Lung (tissue), 14 donors: ENCODE data around the gene WASHC2C. TPM values are rescaled to one million over a fixed set of nuclear protein-coding genes. Genes with fewer than 3 reads are reported as not detected.
"Not testable (repeated sequence)": the region's sequence is repeated elsewhere in the genome, so short reads cannot be mapped to it uniquely, and the experiment has no call there.

ENCODE experiments used
- ATAC-seq: fragments of 200-7000 bp; cut with Tn5 transposase; one replicate; pipeline ENCODE4 v1.9.1; 2020; ENCODE audit warnings: moderate number of reproducible peaks; ENCODE audit not compliant: insufficient read depth, low FRiP score
- DNase-seq, 3 donors: peaks; one replicate each; pipeline ENCODE4 v3.0.0-alpha.2; 2013 to 2017
- H3K27ac ChIP-seq, 2 donors: one replicate each; pipeline ENCODE4 v1.5.1; 2013; ENCODE audit warnings: mild to moderate bottlenecking in 2 of 2, moderate library complexity in 2 of 2, control low read depth in 1 of 2, inconsistent platforms in 1 of 2, low read depth in 1 of 2, low read length in 1 of 2
- H3K27me3 ChIP-seq, 3 donors: one replicate each; pipeline ENCODE4 v1.5.1; 2013; ENCODE audit warnings: low read length in 2 of 3; ENCODE audit not compliant: control insufficient read depth in 3 of 3, insufficient read depth in 3 of 3
- H3K36me3 ChIP-seq, 4 donors: one replicate each; pipeline ENCODE4 v1.5.1; 2013; ENCODE audit warnings: low read length in 4 of 4, mild to moderate bottlenecking in 1 of 4, moderate library complexity in 1 of 4; ENCODE audit not compliant: control insufficient read depth in 4 of 4, insufficient read depth in 4 of 4
- H3K4me1 ChIP-seq, 5 donors: one replicate each; pipeline ENCODE4 v1.5.1; 2013; ENCODE audit warnings: low read length in 5 of 5, mild to moderate bottlenecking in 2 of 5, moderate library complexity in 1 of 5; ENCODE audit not compliant: control insufficient read depth in 5 of 5, insufficient read depth in 5 of 5
- H3K4me3 ChIP-seq: one replicate; pipeline ENCODE4 v1.5.1; 2013; ENCODE audit warnings: mild to moderate bottlenecking, control low read depth, moderate library complexity
- H3K9ac ChIP-seq, 2 donors: one replicate each; pipeline ENCODE4 v1.5.1; 2013; ENCODE audit warnings: low read length in 2 of 2, control low read depth in 1 of 2; ENCODE audit not compliant: insufficient read depth in 1 of 2
- H3K9me3 ChIP-seq, 4 donors: one replicate each; pipeline ENCODE4 v1.5.1; 2013; ENCODE audit warnings: low read length in 3 of 4, mild to moderate bottlenecking in 1 of 4, moderate library complexity in 1 of 4; ENCODE audit not compliant: control insufficient read depth in 4 of 4, insufficient read depth in 3 of 4
- WGBS, 2 donors: extraction: QIAGEN DNeasy Blood & Tissue Kit; methylation state at CpG; one replicate each; pipeline ENCODE4 v1.1.7; 2013; 5-methylcytosine and 5-hydroxymethylcytosine counted together
- long read RNA-seq, 5 donors: transcript quantifications; one replicate each; lab custom pipeline, GENCODE V29; 2026
- polyA plus RNA-seq, 2 donors: library from polyadenylated mRNA; stranded (reverse); fragments of 200-250 nt; gene quantifications; one replicate each; pipeline ENCODE4 v1.2.1, GENCODE V29; 2013
- total RNA-seq, 2 donors: library from RNA; depleted of rRNA in 1 of 2; stranded (reverse); fragments of >200 nt in 1 of 2; gene quantifications; one replicate each; pipeline ENCODE4 v1.2.1, GENCODE V29; 2014 to 2021
- donor health status: Bipolar disorder and iron deficiency.
- donor health status: healthy.
- donor health status: DM: yes; HTN: yes; CAD: no.

WASHC2C gene
- total RNA-seq (10 to 100 TPM; 34.6 to 70.1 TPM), polyA plus RNA-seq (10 to 100 TPM; 20.2 to 32.6 TPM)
- long read RNA-seq, donor 1, full-length matches to known transcripts: 4 of 20 reads
- long read RNA-seq, donor 1, partial matches to known transcripts: 16 of 20 reads
- long read RNA-seq, donor 1, other reads (novel, unspliced or antisense): 0 of 20 reads
- long read RNA-seq, donor 2, partial matches to known transcripts: 19 of 19 reads
- long read RNA-seq, donor 2, other reads (novel, unspliced or antisense): 0 of 19 reads
- long read RNA-seq, donor 3, partial matches to known transcripts: 0 of 1 reads
- long read RNA-seq, donor 3, other reads (novel, unspliced or antisense): 0 of 1 reads
- long read RNA-seq, donor 4: 0 reads
- long read RNA-seq, donor 5, full-length matches to known transcripts: 2 of 2 reads
- long read RNA-seq, donor 5, partial matches to known transcripts: 0 of 2 reads
- long read RNA-seq, donor 5, other reads (novel, unspliced or antisense): 0 of 2 reads

- Histone ChIP-seq H3K27ac (peak within 1 kb of the TSS; percentile 83 to 88), H3K9ac (peak within 1 kb of the TSS in 1 of 2 donors; percentile 47), H3K4me3 (peak within 1 kb of the TSS; percentile 86)
- not testable (repeated sequence) for H3K27me3 ChIP-seq, H3K4me1 ChIP-seq, H3K36me3 ChIP-seq, H3K9me3 ChIP-seq
- ATAC-seq: peak; percentile 93
- DNase-seq: peak; percentile 59 to 95 (median 94)
- WGBS, 2 donors: 0% methylated on average over 44 to 49 of the region's 49 CpGs
These were observed at the start of gene WASHC2C for GRCh38 chr10:45726703-45727420. TSS of gene WASHC2C (plus strand) at chr10:45727266. CDS start at chr10:45727318, 52 bp downstream.

DNA sequence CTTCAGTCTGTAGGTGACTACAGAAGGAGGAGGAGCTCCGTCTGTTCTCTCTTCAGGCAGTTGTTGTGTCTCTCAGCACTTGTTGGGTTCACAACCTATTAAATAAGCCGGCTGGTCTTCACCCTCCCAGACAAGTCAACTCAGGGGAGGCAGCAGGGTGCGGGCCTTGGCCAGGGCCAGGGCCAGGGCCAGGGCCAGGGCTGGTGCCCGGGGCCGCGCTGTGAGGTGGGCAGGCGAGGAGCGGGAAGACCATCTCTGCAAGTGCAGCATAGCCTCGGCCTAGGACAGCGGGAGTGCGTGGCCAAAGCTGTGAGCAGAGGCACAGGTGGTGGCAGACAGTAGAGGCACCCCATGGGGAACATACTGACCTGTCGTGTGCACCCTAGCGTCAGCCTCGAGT lies 48.6 kb upstream of the WASHC2C start:
- DNase-seq: not testable (repeated sequence)

GRCh38 chr10:45710200-45710796 lies 16.8 kb upstream of the WASHC2C start:
- not testable (repeated sequence) for H3K9ac ChIP-seq, ATAC-seq, H3K4me1 ChIP-seq, H3K9me3 ChIP-seq, H3K36me3 ChIP-seq, DNase-seq, H3K4me3 ChIP-seq, H3K27me3 ChIP-seq
- H3K27ac ChIP-seq: peak overlapping the region in 1 of 2 donors; percentile 67
- 21 to 50% methylated on average over 2 of the region's 3 CpGs for WGBS, 2 donors

More for the DNA sequence above, 48.6 kb upstream of the WASHC2C start:
- not testable (repeated sequence) for H3K27me3 ChIP-seq, H3K4me3 ChIP-seq, H3K27ac ChIP-seq, H3K9me3 ChIP-seq, H3K36me3 ChIP-seq, ATAC-seq, H3K4me1 ChIP-seq, H3K9ac ChIP-seq
- WGBS, 2 donors: 88% methylated on average over 7 to 13 of the region's 14 CpGs

- not testable (repeated sequence) for ATAC-seq, H3K36me3 ChIP-seq, H3K9ac ChIP-seq, H3K27ac ChIP-seq, DNase-seq, H3K9me3 ChIP-seq, H3K4me3 ChIP-seq, H3K27me3 ChIP-seq, H3K4me1 ChIP-seq
- 38 to 40% methylated on average over 2 to 3 of the region's 5 CpGs for WGBS, 2 donors
These were observed 15.8 kb upstream of the WASHC2C start for GRCh38 chr10:45711223-45711622.

GRCh38 chr10:45717053-45717452 lies 10.0 kb upstream of the WASHC2C start:
- H3K4me3 ChIP-seq, H3K36me3 ChIP-seq, DNase-seq, H3K4me1 ChIP-seq, ATAC-seq, H3K27ac ChIP-seq, H3K9ac ChIP-seq, H3K27me3 ChIP-seq, H3K9me3 ChIP-seq: not testable (repeated sequence)
- 77 to 90% methylated on average over 3 of the region's 3 CpGs for WGBS, 2 donors

DNA sequence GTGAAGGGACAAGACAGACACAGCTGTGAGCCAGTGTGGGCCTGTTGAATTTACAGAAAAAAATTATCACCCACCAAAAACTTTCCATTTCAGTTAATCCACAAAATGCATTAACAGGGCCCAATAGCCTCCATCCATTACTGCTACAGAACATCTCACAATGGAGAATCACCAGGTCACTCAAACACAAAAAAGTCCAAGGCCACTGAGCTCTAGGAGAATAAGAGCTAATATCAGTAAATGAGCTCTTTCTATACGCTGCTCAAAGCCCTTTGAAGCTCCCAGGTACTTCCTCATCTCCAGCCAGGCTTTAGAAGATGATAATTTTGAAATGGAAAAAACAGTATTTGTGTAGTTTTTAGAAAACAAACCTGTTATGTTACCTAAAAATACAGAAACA lies 9.4 kb upstream of the WASHC2C start:
- H3K9me3 ChIP-seq: not testable (repeated sequence)

DNA sequence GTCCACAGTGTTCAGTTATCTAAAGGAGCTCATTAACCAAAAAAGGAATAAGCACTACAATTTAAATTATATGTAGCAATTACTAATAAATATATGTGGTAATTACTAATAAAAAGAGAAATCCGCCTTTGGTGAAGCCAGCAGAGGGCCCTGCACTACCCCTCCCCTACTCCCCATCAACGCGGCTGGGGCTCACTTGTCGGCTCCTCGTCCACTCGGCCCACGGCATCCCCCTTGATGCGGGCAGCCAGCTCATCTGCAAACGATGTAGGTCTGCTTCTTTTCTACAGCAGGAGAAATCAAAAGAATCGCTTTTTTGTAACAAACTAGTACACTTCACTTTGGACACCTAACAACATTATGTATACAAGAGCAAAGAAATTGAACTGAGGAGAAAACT lies 5.6 kb upstream of the WASHC2C start:
- not testable (repeated sequence) for H3K27me3 ChIP-seq, H3K36me3 ChIP-seq, H3K9ac ChIP-seq, H3K9me3 ChIP-seq, H3K4me1 ChIP-seq, H3K4me3 ChIP-seq, DNase-seq, H3K27ac ChIP-seq, ATAC-seq
- WGBS, 2 donors: 65 to 86% methylated on average over 8 to 10 of the region's 10 CpGs

More for the DNA sequence above, 9.4 kb upstream of the WASHC2C start:
- not testable (repeated sequence) for H3K27ac ChIP-seq, H3K27me3 ChIP-seq, H3K36me3 ChIP-seq, H3K4me3 ChIP-seq, H3K9ac ChIP-seq, ATAC-seq, H3K4me1 ChIP-seq, DNase-seq
- WGBS, 2 donors: 64 to 85% methylated on average over 1 of the region's 1 CpG

GRCh38 chr10:45723851-45724250 lies 3.2 kb upstream of the WASHC2C start:
- H3K27me3 ChIP-seq, H3K27ac ChIP-seq, H3K9me3 ChIP-seq, H3K4me1 ChIP-seq, DNase-seq, H3K9ac ChIP-seq, ATAC-seq, H3K36me3 ChIP-seq, H3K4me3 ChIP-seq: not testable (repeated sequence)
- WGBS, 2 donors: 93 to 94% methylated on average over 11 of the region's 11 CpGs
